ENCODE measurements around the gene GRAMD1B. TPM values are rescaled to one million over a fixed set of nuclear protein-coding genes. Genes with fewer than 3 reads are reported as not detected.

The GRAMD1B gene
- total RNA-seq, 4 donors from 2014 or later = 1.8 to 4.0 (median 3.0) TPM

- WGBS, 2 donors (ENCODE audit: low coverage in 1 of 2) = 60 to 88% methylated on average over 3 of the region's 3 CpGs
Measured at GRCh38 chr11:123521930-123522329, 91.9 kb downstream of the GRAMD1B start.

DNA sequence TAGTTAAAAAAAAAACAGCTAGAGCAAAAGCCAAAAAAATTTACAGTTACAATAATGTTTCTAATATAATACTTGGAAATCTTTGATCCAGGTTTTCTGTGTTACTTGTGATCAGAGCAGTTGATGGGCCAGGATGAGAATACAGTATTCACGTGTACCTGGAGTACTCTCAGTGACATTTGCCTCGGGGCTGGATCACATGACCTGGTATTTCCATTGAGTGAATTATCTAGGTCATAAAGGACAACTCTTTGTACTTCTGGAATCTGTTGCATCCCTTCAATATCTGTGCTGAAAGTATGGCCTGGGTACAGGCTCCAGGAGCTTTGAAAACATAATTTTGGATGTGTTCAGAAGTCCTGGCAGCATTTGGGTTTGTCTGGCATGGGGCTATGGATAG, 93.5 kb downstream of the GRAMD1B start:
- Histone ChIP-seq H3K4me3 (no peak overlapping the region), H3K9me3 (no peaks in the 10 kb centered on the region), H3K27ac (no peak overlapping the region), H3K4me1 (no peaks in the 10 kb centered on the region), H3K27me3 (peaks cover 24% of the 10 kb centered on the region), H3K36me3 (no peaks in the 10 kb centered on the region)
- TF ChIP-seq EP300 (IDR thresholded peaks at IDR 0.05) (no peak), POLR2AphosphoS5 (IDR thresholded peaks at IDR 0.05) (no peak), POLR2A (IDR thresholded peaks at IDR 0.05) (no peak), CTCF (IDR thresholded peaks at IDR 0.05) (no peak)
- WGBS, 2 donors (ENCODE audit: low coverage in 1 of 2) = 80 to 89% methylated on average over 2 of the region's 2 CpGs
- ATAC-seq = no peak

More at GRCh38 chr11:123521930-123522329, 91.9 kb downstream of the GRAMD1B start:
- ATAC-seq = no peak
- Histone ChIP-seq H3K36me3 (no peaks in the 10 kb centered on the region), H3K27me3 (peaks cover 34% of the 10 kb centered on the region), H3K9me3 (no peaks in the 10 kb centered on the region), H3K27ac (no peak overlapping the region), H3K4me3 (no peak overlapping the region), H3K4me1 (no peaks in the 10 kb centered on the region)
- TF ChIP-seq EP300 (IDR thresholded peaks at IDR 0.05) (no peak), POLR2A (IDR thresholded peaks at IDR 0.05) (no peak), POLR2AphosphoS5 (IDR thresholded peaks at IDR 0.05) (no peak), CTCF (IDR thresholded peaks at IDR 0.05) (no peak)

DNA sequence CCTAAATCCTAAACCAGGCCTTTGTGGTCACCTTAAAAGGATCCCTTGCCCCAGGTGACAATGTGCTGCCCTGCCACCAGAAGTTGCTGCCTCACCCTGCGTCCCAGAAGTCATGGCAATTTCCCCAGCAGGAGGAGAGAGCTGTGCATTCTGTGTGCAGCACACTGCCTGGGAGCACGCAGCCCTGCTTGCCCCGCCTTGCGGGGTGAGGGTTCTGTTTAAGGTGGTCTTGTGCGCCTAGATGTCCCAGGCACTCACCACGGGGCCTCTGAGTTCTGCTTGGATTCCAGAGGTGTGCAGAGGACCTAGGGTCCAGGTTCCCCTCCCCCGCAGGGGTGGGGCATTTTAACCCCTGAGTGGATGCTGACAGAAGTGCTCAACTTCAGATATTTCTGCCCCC, 95.0 kb downstream of the GRAMD1B start:
- Histone ChIP-seq H3K27me3 (peaks cover 11% of the 10 kb centered on the region), H3K27ac (no peak overlapping the region), H3K9me3 (no peaks in the 10 kb centered on the region), H3K4me1 (no peaks in the 10 kb centered on the region), H3K4me3 (no peak overlapping the region), H3K36me3 (no peaks in the 10 kb centered on the region)
- ATAC-seq = no peak
- TF ChIP-seq EP300 (IDR thresholded peaks at IDR 0.05) (no peak), CTCF (IDR thresholded peaks at IDR 0.05) (no peak), POLR2A (IDR thresholded peaks at IDR 0.05) (no peak), POLR2AphosphoS5 (IDR thresholded peaks at IDR 0.05) (no peak)
- WGBS, 2 donors (ENCODE audit: low coverage in 1 of 2) = no CpG with 5 or more reads among the region's 7 CpGs

DNA sequence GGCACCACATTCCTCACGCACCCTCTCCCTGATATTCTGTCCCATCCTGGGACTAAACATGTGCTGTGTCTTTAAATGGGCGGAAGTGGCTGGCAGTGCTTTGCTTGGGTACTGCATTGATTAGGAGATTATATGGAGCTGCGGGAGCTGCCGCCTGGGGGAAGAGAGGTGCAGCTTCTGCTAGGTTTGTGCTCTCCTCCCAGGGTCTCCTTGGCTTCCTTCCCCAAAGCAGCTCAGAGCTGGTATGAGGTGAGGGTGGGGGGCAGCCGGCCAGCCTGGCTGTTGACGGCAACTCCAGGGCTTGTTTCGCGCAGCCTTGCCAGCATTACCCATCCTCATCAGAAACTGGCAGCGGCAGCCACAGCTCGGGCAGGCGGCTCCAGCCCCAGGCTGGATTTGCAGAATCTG, 95.4 kb downstream of the GRAMD1B start:
- TF ChIP-seq POLR2AphosphoS5 (IDR thresholded peaks at IDR 0.05) = no peak
- TF ChIP-seq CTCF (IDR thresholded peaks at IDR 0.05) = no peak
- no peak for TF ChIP-seq POLR2A (IDR thresholded peaks at IDR 0.05)
- TF ChIP-seq EP300 (IDR thresholded peaks at IDR 0.05) = no peak
- H3K36me3 ChIP-seq = no peaks in the 10 kb centered on the region
- H3K9me3 ChIP-seq = no peaks in the 10 kb centered on the region
- 11% methylated on average over 4 of the region's 11 CpGs; no CpG with 5 or more reads in 1 of the 2 donors for WGBS, 2 donors (ENCODE audit: low coverage in 1 of 2)
- H3K4me1 ChIP-seq = no peaks in the 10 kb centered on the region
- peak overlapping the region in 1 of 2 donors; percentile 12 for H3K4me3 ChIP-seq
- no peak overlapping the region for H3K27ac ChIP-seq
- peaks cover 11% of the 10 kb centered on the region for H3K27me3 ChIP-seq
- ATAC-seq = no peak

GRCh38 chr11:123526027-123526805, 96.1 kb downstream of the GRAMD1B start:
- 71 to 78% methylated on average over 9 to 10 of the region's 22 CpGs for WGBS, 2 donors (ENCODE audit: low coverage in 1 of 2)
- Histone ChIP-seq H3K27ac (no peak overlapping the region), H3K36me3 (no peaks in the 10 kb centered on the region), H3K27me3 (peaks cover 11% of the 10 kb centered on the region), H3K4me1 (no peaks in the 10 kb centered on the region), H3K9me3 (no peaks in the 10 kb centered on the region), H3K4me3 (peak overlapping the region in 1 of 2 donors; percentile 12)
- TF ChIP-seq EP300 (IDR thresholded peaks at IDR 0.05) = no peak
- TF ChIP-seq CTCF (IDR thresholded peaks at IDR 0.05) = no peak
- TF ChIP-seq POLR2A (IDR thresholded peaks at IDR 0.05) = no peak
- TF ChIP-seq POLR2AphosphoS5 (IDR thresholded peaks at IDR 0.05) = no peak
- ATAC-seq = no peak
